ENCODE data around the gene RPUSD1.
A peak's percentile ranks its signal among the peaks of the same experiment; 100 is the strongest.

The RPUSD1 gene

DNA sequence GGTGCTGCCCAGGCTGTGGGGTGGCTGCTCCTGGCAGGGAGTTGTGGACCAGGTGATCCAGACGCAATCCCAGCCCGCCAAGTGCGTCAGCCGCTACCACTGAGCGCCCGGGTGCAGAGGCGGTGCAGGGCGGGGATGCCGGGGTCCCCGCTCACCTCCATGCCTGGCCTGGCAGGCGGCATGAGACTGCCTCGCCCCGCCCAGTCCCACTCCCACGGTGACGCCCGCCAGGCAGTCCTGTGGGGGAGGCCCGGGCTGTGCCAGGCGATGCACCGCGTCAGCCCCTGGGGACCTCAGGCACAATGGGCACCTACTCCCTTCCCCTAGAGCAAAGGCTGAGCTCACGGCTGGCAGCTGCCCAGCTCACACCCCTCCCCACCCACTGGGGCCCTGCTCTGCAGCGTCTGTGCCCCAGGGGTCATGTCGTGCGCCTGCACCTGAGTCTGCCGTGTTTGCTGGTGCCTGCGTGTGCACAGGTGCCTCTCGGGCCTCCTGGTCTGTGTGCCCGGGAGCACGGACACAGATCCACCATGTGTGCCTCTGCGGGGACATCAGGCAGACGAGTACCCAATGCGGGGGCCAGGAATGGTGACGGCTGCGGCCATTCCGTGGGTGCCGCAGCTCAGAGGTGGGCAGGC lies 5.3 kb downstream of the RPUSD1 start:
- peak; percentile 10 for ATAC-seq
- TF ChIP-seq ZFP30 (CRISPR knock-in tag; IDR thresholded peaks at IDR 0.05): no peak
- no peak for TF ChIP-seq ZNF565 (CRISPR knock-in tag; conservative IDR thresholded peaks at IDR 0.05; ENCODE audit: low read depth)
- no peak for TF ChIP-seq ZNF8 (CRISPR knock-in tag; IDR thresholded peaks at IDR 0.05)
- TF ChIP-seq, protein P1, sequence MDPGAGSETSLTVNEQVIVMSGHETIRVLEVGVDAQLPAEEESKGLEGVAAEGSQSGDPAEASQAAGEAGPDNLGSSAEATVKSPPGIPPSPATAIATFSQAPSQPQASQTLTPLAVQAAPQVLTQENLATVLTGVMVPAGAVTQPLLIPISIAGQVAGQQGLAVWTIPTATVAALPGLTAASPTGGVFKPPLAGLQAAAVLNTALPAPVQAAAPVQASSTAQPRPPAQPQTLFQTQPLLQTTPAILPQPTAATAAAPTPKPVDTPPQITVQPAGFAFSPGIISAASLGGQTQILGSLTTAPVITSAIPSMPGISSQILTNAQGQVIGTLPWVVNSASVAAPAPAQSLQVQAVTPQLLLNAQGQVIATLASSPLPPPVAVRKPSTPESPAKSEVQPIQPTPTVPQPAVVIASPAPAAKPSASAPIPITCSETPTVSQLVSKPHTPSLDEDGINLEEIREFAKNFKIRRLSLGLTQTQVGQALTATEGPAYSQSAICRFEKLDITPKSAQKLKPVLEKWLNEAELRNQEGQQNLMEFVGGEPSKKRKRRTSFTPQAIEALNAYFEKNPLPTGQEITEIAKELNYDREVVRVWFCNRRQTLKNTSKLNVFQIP (CRISPR knock-in tag; IDR thresholded peaks at IDR 0.05; ENCODE audit: borderline replicate concordance, low read depth): no peak
- no peak for TF ChIP-seq BACH2 (CRISPR knock-in tag; IDR thresholded peaks at IDR 0.05; ENCODE audit: borderline replicate concordance)
- TF ChIP-seq PPARA (CRISPR knock-in tag; IDR thresholded peaks at IDR 0.05; ENCODE audit: borderline replicate concordance): no peak

DNA sequence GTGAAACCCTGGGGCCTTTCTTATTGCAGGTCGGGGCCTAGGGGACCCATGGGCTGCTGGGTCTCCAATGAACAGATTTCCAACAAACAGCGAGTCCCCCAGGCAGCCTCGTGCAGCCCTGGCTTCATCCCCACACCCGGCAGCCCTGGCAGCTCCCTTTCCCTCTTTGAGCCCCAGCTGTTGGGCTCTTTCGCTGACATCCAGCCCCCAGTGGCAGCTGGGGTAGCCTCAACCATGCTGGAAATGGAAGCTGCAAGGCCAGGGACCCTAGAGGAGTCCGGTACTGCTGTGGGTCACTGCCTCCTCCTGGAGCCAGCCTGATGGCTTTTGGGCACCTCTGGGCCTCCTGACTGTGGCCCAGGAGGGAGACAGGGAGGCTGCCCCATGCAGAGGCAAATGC lies 5.9 kb downstream of the RPUSD1 start:
- no peak; the same call in 2 of the 3 replicates for ATAC-seq
- TF ChIP-seq ZNF8 (CRISPR knock-in tag; IDR thresholded peaks at IDR 0.05) (no peak), PPARA (CRISPR knock-in tag; IDR thresholded peaks at IDR 0.05; ENCODE audit: borderline replicate concordance) (no peak), SNAI2 (CRISPR knock-in tag; IDR thresholded peaks at IDR 0.05) (no peak), BACH2 (CRISPR knock-in tag; IDR thresholded peaks at IDR 0.05; ENCODE audit: borderline replicate concordance) (no peak), RARB (CRISPR knock-in tag; IDR thresholded peaks at IDR 0.05) (no peak), ZFP3 (CRISPR knock-in tag; IDR thresholded peaks at IDR 0.05) (no peak), TOX (CRISPR knock-in tag; IDR thresholded peaks at IDR 0.05; ENCODE audit: borderline replicate concordance) (no peak), ESRRG (CRISPR knock-in tag; IDR thresholded peaks at IDR 0.05) (no peak), ARNTL (CRISPR knock-in tag; IDR thresholded peaks at IDR 0.05; ENCODE audit: borderline replicate concordance, low read depth) (no peak), ZC3H10 (CRISPR knock-in tag; IDR thresholded peaks at IDR 0.05) (no peak)
- TF ChIP-seq, protein P2, sequence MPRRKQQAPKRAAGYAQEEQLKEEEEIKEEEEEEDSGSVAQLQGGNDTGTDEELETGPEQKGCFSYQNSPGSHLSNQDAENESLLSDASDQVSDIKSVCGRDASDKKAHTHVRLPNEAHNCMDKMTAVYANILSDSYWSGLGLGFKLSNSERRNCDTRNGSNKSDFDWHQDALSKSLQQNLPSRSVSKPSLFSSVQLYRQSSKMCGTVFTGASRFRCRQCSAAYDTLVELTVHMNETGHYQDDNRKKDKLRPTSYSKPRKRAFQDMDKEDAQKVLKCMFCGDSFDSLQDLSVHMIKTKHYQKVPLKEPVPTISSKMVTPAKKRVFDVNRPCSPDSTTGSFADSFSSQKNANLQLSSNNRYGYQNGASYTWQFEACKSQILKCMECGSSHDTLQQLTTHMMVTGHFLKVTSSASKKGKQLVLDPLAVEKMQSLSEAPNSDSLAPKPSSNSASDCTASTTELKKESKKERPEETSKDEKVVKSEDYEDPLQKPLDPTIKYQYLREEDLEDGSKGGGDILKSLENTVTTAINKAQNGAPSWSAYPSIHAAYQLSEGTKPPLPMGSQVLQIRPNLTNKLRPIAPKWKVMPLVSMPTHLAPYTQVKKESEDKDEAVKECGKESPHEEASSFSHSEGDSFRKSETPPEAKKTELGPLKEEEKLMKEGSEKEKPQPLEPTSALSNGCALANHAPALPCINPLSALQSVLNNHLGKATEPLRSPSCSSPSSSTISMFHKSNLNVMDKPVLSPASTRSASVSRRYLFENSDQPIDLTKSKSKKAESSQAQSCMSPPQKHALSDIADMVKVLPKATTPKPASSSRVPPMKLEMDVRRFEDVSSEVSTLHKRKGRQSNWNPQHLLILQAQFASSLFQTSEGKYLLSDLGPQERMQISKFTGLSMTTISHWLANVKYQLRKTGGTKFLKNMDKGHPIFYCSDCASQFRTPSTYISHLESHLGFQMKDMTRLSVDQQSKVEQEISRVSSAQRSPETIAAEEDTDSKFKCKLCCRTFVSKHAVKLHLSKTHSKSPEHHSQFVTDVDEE (CRISPR knock-in tag; IDR thresholded peaks at IDR 0.05): no peak
- TF ChIP-seq, protein P3, sequence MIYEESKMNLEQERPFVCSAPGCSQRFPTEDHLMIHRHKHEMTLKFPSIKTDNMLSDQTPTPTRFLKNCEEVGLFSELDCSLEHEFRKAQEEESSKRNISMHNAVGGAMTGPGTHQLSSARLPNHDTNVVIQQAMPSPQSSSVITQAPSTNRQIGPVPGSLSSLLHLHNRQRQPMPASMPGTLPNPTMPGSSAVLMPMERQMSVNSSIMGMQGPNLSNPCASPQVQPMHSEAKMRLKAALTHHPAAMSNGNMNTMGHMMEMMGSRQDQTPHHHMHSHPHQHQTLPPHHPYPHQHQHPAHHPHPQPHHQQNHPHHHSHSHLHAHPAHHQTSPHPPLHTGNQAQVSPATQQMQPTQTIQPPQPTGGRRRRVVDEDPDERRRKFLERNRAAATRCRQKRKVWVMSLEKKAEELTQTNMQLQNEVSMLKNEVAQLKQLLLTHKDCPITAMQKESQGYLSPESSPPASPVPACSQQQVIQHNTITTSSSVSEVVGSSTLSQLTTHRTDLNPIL (CRISPR knock-in tag; IDR thresholded peaks at IDR 0.05; ENCODE audit: low read depth): no peak

DNA sequence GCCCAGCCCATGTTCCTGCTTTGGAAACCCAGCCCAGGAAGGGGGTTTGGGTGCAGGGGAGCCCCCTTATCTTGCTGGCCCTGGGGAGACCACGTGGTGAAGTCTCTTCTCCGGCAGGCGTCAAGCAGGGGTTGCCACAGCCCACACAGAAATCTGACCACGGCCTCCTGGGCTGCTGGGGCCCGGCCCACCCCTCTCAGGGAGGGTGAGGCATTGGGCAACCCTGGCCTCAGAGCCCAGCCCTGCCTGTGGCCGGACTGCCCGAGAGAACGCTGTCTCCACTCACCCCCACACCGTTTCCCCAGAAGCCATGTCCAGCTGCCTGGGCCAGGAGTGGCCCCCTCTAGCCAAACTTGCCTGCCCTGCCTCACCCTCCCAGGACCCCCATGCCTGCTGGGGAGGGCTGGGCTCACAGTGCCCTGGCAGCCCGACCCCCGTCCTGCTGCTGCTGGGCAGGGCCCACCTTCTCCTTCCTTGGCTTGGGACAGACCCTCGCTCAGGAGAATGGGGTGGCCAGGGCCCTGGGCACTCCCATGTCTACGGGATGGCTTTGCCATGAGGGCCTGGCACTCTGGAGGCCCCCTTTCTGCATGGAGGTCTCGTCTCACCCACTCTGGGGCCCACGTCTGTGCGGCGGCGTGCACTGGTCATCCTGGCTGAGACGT lies 6.7 kb downstream of the RPUSD1 start:
- no peak for ATAC-seq
- TF ChIP-seq SNAI2 (CRISPR knock-in tag; IDR thresholded peaks at IDR 0.05): no peak
- no peak for TF ChIP-seq PPARA (CRISPR knock-in tag; IDR thresholded peaks at IDR 0.05; ENCODE audit: borderline replicate concordance)
- no peak for TF ChIP-seq TOX (CRISPR knock-in tag; IDR thresholded peaks at IDR 0.05; ENCODE audit: borderline replicate concordance)
- TF ChIP-seq ZC3H10 (CRISPR knock-in tag; IDR thresholded peaks at IDR 0.05): no peak
- TF ChIP-seq ZNF565 (CRISPR knock-in tag; conservative IDR thresholded peaks at IDR 0.05; ENCODE audit: low read depth): no peak
- no peak for TF ChIP-seq CSDC2 (CRISPR knock-in tag; IDR thresholded peaks at IDR 0.05)
- TF ChIP-seq, protein P3 (CRISPR knock-in tag; IDR thresholded peaks at IDR 0.05; ENCODE audit: low read depth): no peak

DNA sequence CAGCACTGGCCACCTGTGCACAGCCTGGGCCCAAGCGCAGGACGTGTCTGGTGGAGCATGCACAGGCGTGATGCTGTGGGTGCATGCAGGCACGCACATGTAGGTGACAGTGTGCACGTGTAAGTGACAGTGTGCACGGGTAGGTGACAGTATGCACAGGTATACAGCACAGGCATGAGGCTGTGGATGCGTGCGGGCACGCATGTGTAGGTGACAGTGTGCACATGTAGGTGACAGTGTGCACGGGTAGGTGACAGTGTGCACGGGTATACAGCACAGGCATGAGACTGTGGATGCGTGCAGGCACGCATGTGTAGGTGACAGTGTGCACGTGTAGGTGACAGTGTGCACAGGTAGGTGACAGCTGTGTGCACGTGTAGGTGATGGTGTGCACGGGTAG lies 7.9 kb downstream of the RPUSD1 start:
- TF ChIP-seq, protein P1 (CRISPR knock-in tag; IDR thresholded peaks at IDR 0.05; ENCODE audit: borderline replicate concordance, low read depth): no peak
- no peak for TF ChIP-seq ISL1 (CRISPR knock-in tag; IDR thresholded peaks at IDR 0.05)
- no peak for TF ChIP-seq ZNF8 (CRISPR knock-in tag; IDR thresholded peaks at IDR 0.05)
- TF ChIP-seq ZNF70 (CRISPR knock-in tag; IDR thresholded peaks at IDR 0.05): no peak
- no peak for ATAC-seq

Measured in SK-N-SH treated with all-trans-retinoic acid at 6 μM for 48 hours (cell line).